Ishikawa (cell line): Measurements from ENCODE around the gene MACC1.

Experiments
- CEBPB ChIP-seq: IDR thresholded peaks from 2 replicates; pipeline ENCODE4 v1.6.1; 2012
- CREB1 ChIP-seq: IDR thresholded peaks from 2 replicates; pipeline ENCODE4 v1.6.1; 2012; ENCODE audit warnings: low read depth
- EGR1 ChIP-seq: IDR thresholded peaks from 2 replicates; pipeline ENCODE4 v1.6.1; 2012
- EP300 ChIP-seq: IDR thresholded peaks from 2 replicates; pipeline ENCODE4 v1.6.1; 2012; ENCODE audit warnings: borderline replicate concordance
- FOXM1 ChIP-seq: IDR thresholded peaks from 2 replicates; pipeline ENCODE4 v1.6.1; 2012; ENCODE audit warnings: low read depth, borderline replicate concordance
- MAX ChIP-seq: IDR thresholded peaks from 2 replicates; pipeline ENCODE4 v1.6.1; 2012
- NFIC ChIP-seq: IDR thresholded peaks from 2 replicates; pipeline ENCODE4 v1.6.1; 2012
- RAD21 ChIP-seq: IDR thresholded peaks from 2 replicates; pipeline ENCODE4 v1.6.1; 2012; ENCODE audit warnings: low read depth
- REST ChIP-seq: IDR thresholded peaks from 2 replicates; pipeline ENCODE4 v1.6.1; 2012; ENCODE audit warnings: low read depth, mild to moderate bottlenecking
- TAF1 ChIP-seq: IDR thresholded peaks from 2 replicates; pipeline ENCODE4 v1.6.1; 2012; ENCODE audit warnings: low read depth, mild to moderate bottlenecking
- TCF12 ChIP-seq: IDR thresholded peaks from 2 replicates; pipeline ENCODE4 v1.6.1; 2012; ENCODE audit warnings: low read depth
- TEAD4 ChIP-seq: IDR thresholded peaks from 2 replicates; pipeline ENCODE4 v1.6.1; 2012
- USF1 ChIP-seq: IDR thresholded peaks from 2 replicates; pipeline ENCODE4 v1.6.1; 2012
- YY1 ChIP-seq: IDR thresholded peaks from 2 replicates; pipeline ENCODE4 v1.6.1; 2012; ENCODE audit warnings: low read depth
- ZBTB7A ChIP-seq: IDR thresholded peaks from 2 replicates; pipeline ENCODE4 v1.6.1; 2012; ENCODE audit warnings: low read depth

MACC1 gene

GRCh38 chr7:20208651-20209307 is 8.4 kb downstream of the MACC1 start:
- no peak for TF ChIP-seq TEAD4
- TF ChIP-seq YY1: no peak
- TF ChIP-seq FOXM1: no peak
- TF ChIP-seq RAD21: no peak
- no peak for TF ChIP-seq USF1
- TF ChIP-seq NFIC: no peak
- no peak for TF ChIP-seq CEBPB
- no peak for TF ChIP-seq EP300
- no peak for TF ChIP-seq TCF12
- TF ChIP-seq MAX: no peak
- TF ChIP-seq CREB1: no peak
- TF ChIP-seq REST: no peak
- TF ChIP-seq EGR1: no peak
- no peak for TF ChIP-seq ZBTB7A
- no peak for TF ChIP-seq TAF1

- TF ChIP-seq FOXM1 (peak; percentile 81; the same call in 1 of the 2 replicates), USF1 (0 out of 2 replicates have a peak, but pooled peaks have one; percentile 3), EP300 (peak; percentile 91), TAF1 (no peak), NFIC (peak; percentile 91), MAX (peak; percentile 34; the same call in 1 of the 2 replicates), TCF12 (peak; percentile 88), ZBTB7A (no peak), RAD21 (peak; percentile 20; the same call in 1 of the 2 replicates), CREB1 (no peak; the same call in 1 of the 2 replicates), REST (no peak), YY1 (peak; percentile 71; the same call in 1 of the 2 replicates), TEAD4 (peak; percentile 98), CEBPB (peak; percentile 85), EGR1 (no peak)
These were observed 10.9 kb downstream of the MACC1 start for GRCh38 chr7:20206104-20206896.

GRCh38 chr7:20203316-20203715 is 13.9 kb downstream of the MACC1 start:
- TF ChIP-seq CREB1: no peak
- no peak for TF ChIP-seq TCF12
- no peak for TF ChIP-seq ZBTB7A
- no peak for TF ChIP-seq FOXM1
- TF ChIP-seq TAF1: no peak

- TF ChIP-seq RAD21: no peak
- TF ChIP-seq YY1: no peak
- no peak for TF ChIP-seq FOXM1
- TF ChIP-seq CREB1: no peak
- TF ChIP-seq TEAD4: no peak
- no peak for TF ChIP-seq REST
- no peak for TF ChIP-seq TAF1
- no peak for TF ChIP-seq NFIC
These were observed 15.8 kb downstream of the MACC1 start for GRCh38 chr7:20201380-20201779.
